ENCODE measurements around the gene DNAJC25.
"Not testable (repeated sequence)": the region's sequence is repeated elsewhere in the genome, so short reads cannot be mapped to it uniquely, and the experiment has no call there.

DNAJC25 gene

DNA sequence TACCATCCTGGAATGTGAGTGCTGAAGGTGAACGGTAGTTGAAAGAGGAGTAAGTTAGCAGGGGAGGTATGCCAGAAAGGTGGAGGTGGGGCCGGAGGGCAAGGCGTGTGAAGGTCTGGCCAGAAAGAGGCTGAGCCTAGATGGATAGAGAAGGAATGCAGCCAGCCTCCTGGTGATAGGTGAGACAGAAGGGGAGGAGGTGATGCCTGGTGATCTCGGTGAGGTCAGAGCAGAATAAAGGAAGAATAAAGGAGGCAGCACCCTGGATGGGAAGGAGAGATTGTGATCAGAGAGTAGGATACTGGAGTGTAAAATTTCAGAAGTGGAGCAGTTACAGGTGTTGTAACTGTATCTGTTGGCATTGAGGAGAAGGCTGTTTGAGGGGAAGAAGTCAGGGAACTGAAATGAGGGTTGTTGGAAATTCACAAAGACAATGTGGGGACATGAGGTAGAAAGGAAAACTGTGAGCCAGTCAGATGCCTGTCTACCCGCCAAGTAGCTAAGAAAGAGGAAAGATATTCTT lies 32.2 kb downstream of the DNAJC25 start:
- no peaks in the 10 kb centered on the region for H3K4me1 ChIP-seq (ENCODE audit: low read length)
- no peak overlapping the region for H3K27ac ChIP-seq (ENCODE audit: low read length)
- no peaks in the 10 kb centered on the region for H3K9me2 ChIP-seq (replicated peaks; ENCODE audit: insufficient read depth, low read length)
- TF ChIP-seq, protein P1, sequence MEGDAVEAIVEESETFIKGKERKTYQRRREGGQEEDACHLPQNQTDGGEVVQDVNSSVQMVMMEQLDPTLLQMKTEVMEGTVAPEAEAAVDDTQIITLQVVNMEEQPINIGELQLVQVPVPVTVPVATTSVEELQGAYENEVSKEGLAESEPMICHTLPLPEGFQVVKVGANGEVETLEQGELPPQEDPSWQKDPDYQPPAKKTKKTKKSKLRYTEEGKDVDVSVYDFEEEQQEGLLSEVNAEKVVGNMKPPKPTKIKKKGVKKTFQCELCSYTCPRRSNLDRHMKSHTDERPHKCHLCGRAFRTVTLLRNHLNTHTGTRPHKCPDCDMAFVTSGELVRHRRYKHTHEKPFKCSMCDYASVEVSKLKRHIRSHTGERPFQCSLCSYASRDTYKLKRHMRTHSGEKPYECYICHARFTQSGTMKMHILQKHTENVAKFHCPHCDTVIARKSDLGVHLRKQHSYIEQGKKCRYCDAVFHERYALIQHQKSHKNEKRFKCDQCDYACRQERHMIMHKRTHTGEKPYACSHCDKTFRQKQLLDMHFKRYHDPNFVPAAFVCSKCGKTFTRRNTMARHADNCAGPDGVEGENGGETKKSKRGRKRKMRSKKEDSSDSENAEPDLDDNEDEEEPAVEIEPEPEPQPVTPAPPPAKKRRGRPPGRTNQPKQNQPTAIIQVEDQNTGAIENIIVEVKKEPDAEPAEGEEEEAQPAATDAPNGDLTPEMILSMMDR (IDR thresholded peaks at IDR 0.05; ENCODE audit: low read length): no peak
- TF ChIP-seq EZH2phosphoT487 (IDR thresholded peaks at IDR 0.05; ENCODE audit: low read length) (no peak), EZH2 (optimal IDR thresholded peaks at IDR 0.05; ENCODE audit: low read depth, low read length) (no peak)
- no peaks in the 10 kb centered on the region for H4K20me1 ChIP-seq (ENCODE audit: insufficient read depth, low read length)
- no peak for DNase-seq
- H3F3A ChIP-seq (ENCODE audit: insufficient read depth, low read length): no peaks in the 10 kb centered on the region
- no peaks in the 10 kb centered on the region for H3K36me3 ChIP-seq (replicated peaks; ENCODE audit: insufficient read depth, low read length)
- no peaks in the 10 kb centered on the region for H3K27me3 ChIP-seq (replicated peaks; ENCODE audit: insufficient read depth, low read length)
- no peak overlapping the region for H3K4me2 ChIP-seq (ENCODE audit: low read depth, low read length)
- H3K9me3 ChIP-seq (replicated peaks; ENCODE audit: insufficient read depth, low read length): no peaks in the 10 kb centered on the region
- no peaks in the 10 kb centered on the region for H3K79me2 ChIP-seq (ENCODE audit: low read length)
- H2AFZ ChIP-seq (ENCODE audit: low read length): no peak overlapping the region
- H3K4me3 ChIP-seq (ENCODE audit: low read length): no peak overlapping the region
- no peak overlapping the region for H3K9ac ChIP-seq (ENCODE audit: low read length)

DNA sequence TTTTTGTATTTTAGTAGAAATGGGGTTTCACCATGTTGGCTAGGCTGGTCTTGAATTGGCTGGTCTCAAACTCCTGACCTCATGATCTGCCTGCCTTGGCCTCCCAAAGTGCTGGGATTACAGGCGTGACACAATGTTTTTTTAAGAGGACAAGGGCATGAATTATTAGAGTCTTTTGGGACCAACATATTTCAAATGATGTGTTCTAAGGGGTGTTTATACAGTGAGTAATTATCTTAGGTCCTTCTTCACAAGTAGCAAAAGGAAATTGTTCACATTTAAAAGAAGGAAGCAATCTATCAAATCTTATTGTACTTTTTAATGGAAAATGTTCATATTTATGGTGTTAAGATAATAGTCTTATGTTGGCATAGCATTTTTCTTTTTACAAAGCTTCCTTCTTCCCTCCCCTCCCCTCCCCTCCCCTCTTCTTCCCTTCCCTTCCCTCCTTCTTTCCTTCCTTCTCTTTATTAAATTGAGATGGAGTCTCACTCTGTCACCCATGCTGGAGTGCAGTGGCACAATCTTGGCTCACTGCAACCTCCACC lies 37.0 kb downstream of the DNAJC25 start:
- Histone ChIP-seq H3F3A (ENCODE audit: insufficient read depth, low read length) (no peaks in the 10 kb centered on the region), H3K9me3 (replicated peaks; ENCODE audit: insufficient read depth, low read length) (no peaks in the 10 kb centered on the region), H3K36me3 (replicated peaks; ENCODE audit: insufficient read depth, low read length) (no peaks in the 10 kb centered on the region), H4K20me1 (ENCODE audit: insufficient read depth, low read length) (no peaks in the 10 kb centered on the region), H3K27ac (ENCODE audit: low read length) (no peak overlapping the region), H3K27me3 (replicated peaks; ENCODE audit: insufficient read depth, low read length) (no peaks in the 10 kb centered on the region), H3K79me2 (ENCODE audit: low read length) (no peaks in the 10 kb centered on the region), H3K4me2 (ENCODE audit: low read depth, low read length) (no peak overlapping the region), H3K4me1 (ENCODE audit: low read length) (no peaks in the 10 kb centered on the region), H2AFZ (ENCODE audit: low read length) (no peak overlapping the region), H3K9me2 (replicated peaks; ENCODE audit: insufficient read depth, low read length) (no peaks in the 10 kb centered on the region), H3K4me3 (ENCODE audit: low read length) (no peak overlapping the region), H3K9ac (ENCODE audit: low read length) (no peak overlapping the region)
- TF ChIP-seq EZH2phosphoT487 (IDR thresholded peaks at IDR 0.05; ENCODE audit: low read length) (no peak), EZH2 (optimal IDR thresholded peaks at IDR 0.05; ENCODE audit: low read depth, low read length) (no peak)
- TF ChIP-seq, protein P1 (IDR thresholded peaks at IDR 0.05; ENCODE audit: low read length): no peak
- DNase-seq: no peak

DNA sequence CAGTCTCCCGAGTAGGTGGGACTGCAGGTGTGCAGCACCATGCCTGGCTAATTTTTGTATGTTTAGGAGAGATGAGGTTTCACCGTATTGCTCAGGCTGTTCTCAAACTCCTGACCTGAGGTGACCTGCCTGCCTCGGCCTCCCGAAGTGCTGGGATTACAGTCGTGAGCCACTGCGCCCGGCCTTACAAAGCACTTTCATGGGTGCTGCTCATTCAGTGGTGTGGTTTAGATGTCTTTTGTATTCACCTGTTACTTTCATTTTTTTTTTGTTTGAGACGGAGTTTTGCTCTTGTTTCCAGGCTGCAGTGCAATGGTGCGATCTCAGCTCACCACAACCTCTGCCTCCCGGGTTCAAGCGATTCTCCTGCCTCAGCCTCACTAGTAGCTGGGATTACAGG lies 37.5 kb downstream of the DNAJC25 start:
- H3K36me3 ChIP-seq (replicated peaks; ENCODE audit: insufficient read depth, low read length); H3K9ac ChIP-seq (ENCODE audit: low read length): not testable (repeated sequence)

DNA sequence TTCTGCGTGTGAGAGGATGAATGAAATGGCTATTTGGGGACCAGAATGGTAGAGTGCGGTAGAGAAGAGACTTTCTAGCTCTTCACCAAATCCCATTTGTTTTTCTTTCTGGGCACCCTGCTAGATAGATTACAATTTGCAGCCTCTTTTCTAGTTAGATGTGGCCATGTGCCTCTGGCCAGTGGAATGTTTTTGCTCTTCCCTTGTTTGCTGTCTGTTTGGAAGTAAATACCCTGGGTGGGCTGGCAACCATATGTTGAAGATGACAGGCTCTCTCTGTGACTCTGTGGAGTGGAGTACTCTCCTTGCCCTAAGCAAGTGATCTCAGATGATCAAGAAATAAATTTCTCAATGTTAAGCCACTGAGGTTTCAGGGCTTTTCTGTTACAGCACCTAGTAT lies 43.2 kb downstream of the DNAJC25 start:
- H3K4me2 ChIP-seq (ENCODE audit: low read depth, low read length): no peak overlapping the region
- H3K36me3 ChIP-seq (replicated peaks; ENCODE audit: insufficient read depth, low read length): no peaks in the 10 kb centered on the region
- DNase-seq: no peak

More for the DNA sequence above, 37.5 kb downstream of the DNAJC25 start:
- H4K20me1 ChIP-seq (ENCODE audit: insufficient read depth, low read length); H3F3A ChIP-seq (ENCODE audit: insufficient read depth, low read length); H3K27ac ChIP-seq (ENCODE audit: low read length); H3K4me1 ChIP-seq (ENCODE audit: low read length); H2AFZ ChIP-seq (ENCODE audit: low read length); H3K27me3 ChIP-seq (replicated peaks; ENCODE audit: insufficient read depth, low read length); DNase-seq; H3K9me2 ChIP-seq (replicated peaks; ENCODE audit: insufficient read depth, low read length); H3K9me3 ChIP-seq (replicated peaks; ENCODE audit: insufficient read depth, low read length); H3K4me3 ChIP-seq (ENCODE audit: low read length); H3K79me2 ChIP-seq (ENCODE audit: low read length); H3K4me2 ChIP-seq (ENCODE audit: low read depth, low read length): not testable (repeated sequence)

More for the DNA sequence above, 43.2 kb downstream of the DNAJC25 start:
- Histone ChIP-seq H3K4me1 (ENCODE audit: low read length) (no peaks in the 10 kb centered on the region), H3F3A (ENCODE audit: insufficient read depth, low read length) (no peaks in the 10 kb centered on the region), H3K79me2 (ENCODE audit: low read length) (no peaks in the 10 kb centered on the region), H3K27me3 (replicated peaks; ENCODE audit: insufficient read depth, low read length) (no peaks in the 10 kb centered on the region), H3K9me2 (replicated peaks; ENCODE audit: insufficient read depth, low read length) (no peaks in the 10 kb centered on the region), H3K9ac (ENCODE audit: low read length) (no peak overlapping the region), H4K20me1 (ENCODE audit: insufficient read depth, low read length) (no peaks in the 10 kb centered on the region), H3K27ac (ENCODE audit: low read length) (no peak overlapping the region), H2AFZ (ENCODE audit: low read length) (no peak overlapping the region), H3K4me3 (ENCODE audit: low read length) (no peak overlapping the region), H3K9me3 (replicated peaks; ENCODE audit: insufficient read depth, low read length) (no peaks in the 10 kb centered on the region)
- TF ChIP-seq, protein P1 (IDR thresholded peaks at IDR 0.05; ENCODE audit: low read length): no peak
- TF ChIP-seq EZH2 (optimal IDR thresholded peaks at IDR 0.05; ENCODE audit: low read depth, low read length) (no peak), EZH2phosphoT487 (IDR thresholded peaks at IDR 0.05; ENCODE audit: low read length) (no peak)
